ENCODE data around the gene TSPAN14. TPM values are rescaled to one million over a fixed set of nuclear protein-coding genes. Genes with fewer than 3 reads are reported as not detected.

Gene TSPAN14
- total RNA-seq, 4 donors from 2014 or later, result 17.9 to 50.5 (median 38.4) TPM

DNA sequence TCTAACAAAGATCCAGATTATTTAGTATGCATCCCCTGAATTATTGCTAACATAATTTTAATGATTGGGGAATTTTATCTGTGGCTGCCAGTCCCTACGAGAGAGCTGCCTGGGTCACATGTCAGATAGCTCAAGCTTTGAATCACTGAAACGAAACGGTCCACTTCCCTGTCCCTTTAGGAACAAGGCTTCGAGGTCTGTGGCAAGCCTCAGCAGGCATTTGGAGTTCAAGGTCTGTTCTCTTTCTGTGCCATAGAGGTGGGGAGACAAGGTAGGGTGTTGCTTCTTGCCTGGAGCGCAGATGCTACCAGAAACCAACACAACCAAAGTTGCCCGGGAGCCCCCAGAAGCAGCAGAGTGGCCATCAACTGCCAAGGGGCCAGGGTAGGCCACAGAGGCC lies 69.7 kb downstream of the TSPAN14 start:
- intact Hi-C loops (cut with DNase I), result no loop called here
- Histone ChIP-seq H3K4me3 (no peak overlapping the region), H3K9me3 (no peaks in the 10 kb centered on the region), H3K36me3 (peaks cover 3 to 32% (median 24%) of the 10 kb centered on the region in 4 donors), H3K27me3 (no peaks in the 10 kb centered on the region), H3K4me1 (peaks cover 3 to 11% (median 5%) of the 10 kb centered on the region in 4 donors), H3K27ac (replicated peaks in 1 of 4) (no peak overlapping the region)
- no peak for TF ChIP-seq CTCF (IDR thresholded peaks at IDR 0.05)
- no peak for TF ChIP-seq POLR2A (IDR thresholded peaks at IDR 0.05; ENCODE audit: low read depth)
- TF ChIP-seq EP300 (IDR thresholded peaks at IDR 0.05), result no peak
- TF ChIP-seq POLR2AphosphoS5 (IDR thresholded peaks at IDR 0.05), result no peak
- no peak for DNase-seq (ENCODE audit: extremely low spot score)
- WGBS, result 63% methylated on average over 5 of the region's 6 CpGs

DNA sequence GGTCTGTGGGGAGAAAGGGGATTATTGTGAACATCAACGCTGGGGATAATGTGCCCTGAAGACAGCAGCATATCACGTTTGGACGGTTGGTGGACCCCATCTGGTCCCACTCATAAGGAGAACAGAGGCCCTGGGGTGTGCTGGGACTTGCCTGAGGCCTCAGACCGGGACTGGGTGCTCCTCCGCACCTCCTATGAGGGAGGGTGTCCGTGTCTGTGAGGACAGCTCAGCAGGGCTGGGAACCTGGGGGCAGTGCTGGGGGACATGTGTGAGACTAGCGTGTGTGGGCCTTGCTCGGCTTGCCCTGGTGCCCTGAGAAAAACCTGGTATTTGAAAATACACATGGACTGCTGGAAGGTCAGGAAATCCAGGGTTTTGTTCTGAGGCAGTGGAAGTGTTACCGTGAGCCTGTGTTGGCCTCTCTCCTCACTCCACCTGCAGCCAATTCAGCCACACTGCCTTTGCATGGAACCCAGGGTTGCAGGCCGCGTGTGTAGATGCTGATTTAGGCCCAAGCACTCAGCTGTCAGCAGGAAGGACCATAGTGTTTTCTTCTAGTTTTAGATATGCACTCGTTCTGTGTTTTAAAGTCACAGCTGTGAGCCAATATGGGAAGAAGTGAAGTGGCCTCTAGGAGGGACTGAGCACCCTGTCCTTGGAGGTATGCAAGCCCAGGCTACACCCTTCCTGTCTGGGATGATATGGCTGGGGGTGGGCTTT lies 70.2 kb downstream of the TSPAN14 start:
- H3K9me3 ChIP-seq, result no peaks in the 10 kb centered on the region
- peaks cover 0 to 28% (median 19%) of the 10 kb centered on the region in 4 donors for H3K36me3 ChIP-seq
- TF ChIP-seq CTCF (IDR thresholded peaks at IDR 0.05), result no peak
- no peak for TF ChIP-seq POLR2A (IDR thresholded peaks at IDR 0.05; ENCODE audit: low read depth)
- no peak for TF ChIP-seq POLR2AphosphoS5 (IDR thresholded peaks at IDR 0.05)
- no peak for TF ChIP-seq EP300 (IDR thresholded peaks at IDR 0.05)
- H3K4me3 ChIP-seq, result no peak overlapping the region
- H3K27me3 ChIP-seq, result no peaks in the 10 kb centered on the region
- intact Hi-C loops (cut with DNase I), result no loop called here
- WGBS, result 75% methylated on average over 6 of the region's 12 CpGs
- no peak for DNase-seq (ENCODE audit: extremely low spot score)
- H3K27ac ChIP-seq (replicated peaks in 1 of 4), result no peak overlapping the region
- H3K4me1 ChIP-seq, result peaks cover 0 to 8% (median 2%) of the 10 kb centered on the region in 4 donors

DNA sequence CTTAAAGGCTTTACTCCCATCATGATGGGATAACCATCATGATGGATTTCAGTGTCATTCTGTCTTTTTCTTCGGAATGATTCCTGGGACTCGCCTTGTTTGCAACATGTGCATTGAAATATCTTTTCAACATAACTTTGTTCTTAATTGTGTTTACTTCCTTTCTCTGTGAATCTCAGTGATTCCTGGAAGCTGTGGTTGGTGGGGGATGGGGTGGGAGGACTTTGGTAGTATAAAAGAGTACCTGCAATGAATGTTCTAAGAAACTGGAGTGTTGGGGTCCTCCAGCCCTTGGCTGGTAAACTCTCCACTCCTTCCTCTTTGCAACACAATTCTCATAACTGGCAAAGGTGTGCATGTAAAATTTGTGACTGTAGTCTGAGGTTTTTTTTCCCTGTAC lies 72.1 kb downstream of the TSPAN14 start:
- WGBS, result 79% methylated on average over 2 of the region's 2 CpGs

DNA sequence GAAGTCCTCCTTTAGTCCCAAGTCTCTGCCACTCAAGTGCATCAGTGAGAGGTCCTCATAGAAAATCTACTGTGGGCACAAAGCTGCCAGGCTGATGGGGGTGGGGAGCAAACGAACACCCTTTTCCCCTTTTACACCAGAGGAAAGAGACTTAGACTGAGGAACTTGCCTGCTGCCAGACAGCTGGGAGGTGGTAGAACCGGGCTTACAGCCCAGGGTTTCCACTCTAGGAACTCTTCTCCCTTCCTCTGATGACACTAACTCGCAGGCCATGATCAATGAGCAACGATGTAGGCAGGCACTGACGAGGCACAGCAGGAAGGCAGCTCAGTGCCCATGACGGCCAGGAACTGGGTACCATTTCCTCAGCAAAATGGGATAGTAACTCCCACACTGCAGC lies 72.6 kb downstream of the TSPAN14 start:
- 58% methylated on average over 6 of the region's 6 CpGs for WGBS
- Histone ChIP-seq H3K9me3 (no peaks in the 10 kb centered on the region), H3K27me3 (no peaks in the 10 kb centered on the region), H3K4me1 (peaks cover 0 to 14% (median 6%) of the 10 kb centered on the region in 4 donors), H3K27ac (replicated peaks in 1 of 4) (no peak overlapping the region), H3K36me3 (peaks cover 0 to 4% (median 0%) of the 10 kb centered on the region in 4 donors), H3K4me3 (no peak overlapping the region)
- TF ChIP-seq EP300 (IDR thresholded peaks at IDR 0.05) (no peak), CTCF (IDR thresholded peaks at IDR 0.05) (no peak), POLR2A (IDR thresholded peaks at IDR 0.05; ENCODE audit: low read depth) (no peak), POLR2AphosphoS5 (IDR thresholded peaks at IDR 0.05) (no peak)
- DNase-seq (ENCODE audit: extremely low spot score), result no peak
- intact Hi-C loops (cut with DNase I), result no loop called here

More for the DNA sequence above, 72.1 kb downstream of the TSPAN14 start:
- TF ChIP-seq EP300 (IDR thresholded peaks at IDR 0.05) (no peak), POLR2AphosphoS5 (IDR thresholded peaks at IDR 0.05) (no peak), POLR2A (IDR thresholded peaks at IDR 0.05; ENCODE audit: low read depth) (no peak), CTCF (IDR thresholded peaks at IDR 0.05) (no peak)
- peaks cover 0 to 14% (median 6%) of the 10 kb centered on the region in 4 donors for H3K4me1 ChIP-seq
- no peaks in the 10 kb centered on the region for H3K9me3 ChIP-seq
- H3K27ac ChIP-seq (replicated peaks in 1 of 4), result no peak overlapping the region
- H3K27me3 ChIP-seq, result no peaks in the 10 kb centered on the region
- H3K36me3 ChIP-seq, result peaks cover 0 to 9% (median 2%) of the 10 kb centered on the region in 4 donors
- H3K4me3 ChIP-seq, result no peak overlapping the region
- intact Hi-C loops (cut with DNase I), result no loop called here
- DNase-seq (ENCODE audit: extremely low spot score), result no peak

Data from esophagus muscularis mucosa (tissue), 4 donors.